SK-N-MC (cell line): ENCODE data around the gene PSTPIP2.

Source experiments
- EZH2 ChIP-seq: fragments of 200-600 bp; sonication (generic); IDR thresholded peaks from one replicate; pipeline ENCODE4 v1.6.1; 2017; ENCODE audit warnings: antibody characterized with exemption
- FOXP2 ChIP-seq: optimal IDR thresholded peaks from 2 replicates; pipeline ENCODE3; 2011; ENCODE audit warnings: mild to moderate bottlenecking, moderate library complexity; ENCODE audit not compliant: insufficient read depth; ENCODE audit errors: extremely low read length, control extremely low read depth
- POLR2AphosphoS5 ChIP-seq: IDR thresholded peaks from 2 replicates; pipeline ENCODE4 v1.6.1; 2012; ENCODE audit warnings: mild to moderate bottlenecking, low read depth, low read length, borderline replicate concordance

DNA sequence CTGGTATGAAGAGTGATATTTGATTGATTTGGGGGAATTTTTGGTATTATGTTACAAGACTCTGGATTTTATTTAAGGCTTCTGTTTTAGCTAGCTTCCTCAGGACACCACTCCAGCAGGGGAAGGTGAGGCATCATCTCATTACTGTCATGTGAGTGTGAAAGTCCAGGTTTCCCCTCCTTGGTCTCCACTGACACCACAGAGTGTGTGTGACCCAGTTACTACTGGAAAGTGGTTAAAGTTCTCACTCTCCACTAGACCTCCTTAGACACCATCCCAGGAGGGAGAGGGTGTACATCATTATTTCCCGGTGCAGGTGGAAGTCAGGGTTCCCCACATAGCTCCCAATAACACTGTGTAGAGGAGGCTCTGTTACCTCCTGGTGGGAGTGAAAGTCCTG is 69.1 kb downstream of the PSTPIP2 start:
- TF ChIP-seq EZH2 (no peak), POLR2AphosphoS5 (no peak), FOXP2 (no peak)
